Measurements from ENCODE around the gene PARD3B. TPM values are rescaled to one million over a fixed set of nuclear protein-coding genes. Genes with fewer than 3 reads are reported as not detected.

The PARD3B gene
- total RNA-seq, 1 experiment from 2014 or later: 6.4 TPM

GRCh38 chr2:205259121-205259520 is 713.8 kb downstream of the PARD3B start:
- Histone ChIP-seq H3T11ph (ENCODE audit: low read length) (no peak overlapping the region), H3K23me2 (ENCODE audit: insufficient read length, low read depth, low read length, poor library complexity, severe bottlenecking) (no peaks in the 10 kb centered on the region), H3K27me3 (ENCODE audit: insufficient read depth, low read length) (no peaks in the 10 kb centered on the region), H3K9ac (ENCODE audit: extremely low read depth, insufficient read length, low read length) (no peak overlapping the region), H4K91ac (ENCODE audit: insufficient read length, low read depth, low read length) (no peak overlapping the region), H2BK20ac (ENCODE audit: low read depth, low read length, poor library complexity, severe bottlenecking) (no peak overlapping the region), H3K27ac (ENCODE audit: insufficient read length, low read depth, low read length) (no peak overlapping the region), H4K8ac (replicated peaks; ENCODE audit: insufficient read length, low read depth, low read length) (no peak overlapping the region), H3K79me1 (ENCODE audit: insufficient read depth, low read depth, low read length, poor library complexity, severe bottlenecking) (no peaks in the 10 kb centered on the region), H3K4ac (ENCODE audit: low read depth, low read length) (no peak overlapping the region), H3K9me3 (ENCODE audit: control insufficient read depth, low read depth, low read length) (no peaks in the 10 kb centered on the region), H3K4me2 (ENCODE audit: insufficient read depth, insufficient read length, low read length) (no peak overlapping the region), H2BK120ac (ENCODE audit: low read depth, low read length, poor library complexity, severe bottlenecking) (no peak overlapping the region), H3K79me2 (ENCODE audit: insufficient read depth, low read length) (no peaks in the 10 kb centered on the region), H3K56ac (ENCODE audit: insufficient read length, low read depth, low read length) (no peak overlapping the region), H3K14ac (ENCODE audit: insufficient read depth, low read length) (no peak overlapping the region), H2BK15ac (ENCODE audit: low read depth, low read length) (no peak overlapping the region), H4K5ac (ENCODE audit: insufficient read length, low read depth, low read length) (no peak overlapping the region), H4K20me1 (ENCODE audit: control insufficient read depth, insufficient read depth, insufficient read length) (no peaks in the 10 kb centered on the region), H2BK5ac (ENCODE audit: insufficient read length, low read length) (no peak overlapping the region), H2AFZ (ENCODE audit: low read length) (no peak overlapping the region), H2BK12ac (ENCODE audit: insufficient read length, low read depth, low read length) (no peak overlapping the region), H2AK5ac (ENCODE audit: insufficient read length, low read length) (no peak overlapping the region), H3K23ac (ENCODE audit: insufficient read length, low read depth, low read length) (no peak overlapping the region), H3K18ac (ENCODE audit: insufficient read length, low read depth, low read length) (no peak overlapping the region), H3K4me1 (ENCODE audit: insufficient read depth, low read length) (no peaks in the 10 kb centered on the region; the same call in 1 of the 2 replicates)
- H3K9me3 Mint-ChIP-seq: no peaks in the 10 kb centered on the region
- H3K36me3 Mint-ChIP-seq (ENCODE audit: insufficient read depth in 1 of 3, low read depth in 3 of 3): peaks cover 0 to 6% (median 2%) of the 10 kb centered on the region in 3 experiments; a peak in 4 of 7 replicates
- no peak overlapping the region for H3K4me3 Mint-ChIP-seq
- DNase-seq: no peak
- WGBS (ENCODE audit: extremely low coverage, insufficient read length, low lambda C conversion rate): no CpG with 5 or more reads among the region's 2 CpGs
- H3K27me3 Mint-ChIP-seq (ENCODE audit: low read depth): no peaks in the 10 kb centered on the region
- H3K27ac Mint-ChIP-seq: no peak overlapping the region
- peaks cover 11 to 13% of the 10 kb centered on the region in 2 experiments for H3K4me1 Mint-ChIP-seq
- TF ChIP-seq, protein P1, sequence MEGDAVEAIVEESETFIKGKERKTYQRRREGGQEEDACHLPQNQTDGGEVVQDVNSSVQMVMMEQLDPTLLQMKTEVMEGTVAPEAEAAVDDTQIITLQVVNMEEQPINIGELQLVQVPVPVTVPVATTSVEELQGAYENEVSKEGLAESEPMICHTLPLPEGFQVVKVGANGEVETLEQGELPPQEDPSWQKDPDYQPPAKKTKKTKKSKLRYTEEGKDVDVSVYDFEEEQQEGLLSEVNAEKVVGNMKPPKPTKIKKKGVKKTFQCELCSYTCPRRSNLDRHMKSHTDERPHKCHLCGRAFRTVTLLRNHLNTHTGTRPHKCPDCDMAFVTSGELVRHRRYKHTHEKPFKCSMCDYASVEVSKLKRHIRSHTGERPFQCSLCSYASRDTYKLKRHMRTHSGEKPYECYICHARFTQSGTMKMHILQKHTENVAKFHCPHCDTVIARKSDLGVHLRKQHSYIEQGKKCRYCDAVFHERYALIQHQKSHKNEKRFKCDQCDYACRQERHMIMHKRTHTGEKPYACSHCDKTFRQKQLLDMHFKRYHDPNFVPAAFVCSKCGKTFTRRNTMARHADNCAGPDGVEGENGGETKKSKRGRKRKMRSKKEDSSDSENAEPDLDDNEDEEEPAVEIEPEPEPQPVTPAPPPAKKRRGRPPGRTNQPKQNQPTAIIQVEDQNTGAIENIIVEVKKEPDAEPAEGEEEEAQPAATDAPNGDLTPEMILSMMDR (conservative IDR thresholded peaks at IDR 0.05): no peak

Measured in H9 (cell line).